Neutrophil (primary cell): Measurements from ENCODE around the gene GPS1.

ENCODE experiments used
- H3K27ac ChIP-seq: fragments of 200-600 bp; sonication (generic); 2 replicates; pipeline ENCODE4 v1.5.1; 2016; ENCODE audit warnings: mild to moderate bottlenecking, moderate library complexity
- H3K27me3 ChIP-seq: fragments of 200-600 bp; sonication (generic); 2 replicates; pipeline ENCODE4 v1.6.0; 2016; ENCODE audit warnings: mild to moderate bottlenecking
- H3K36me3 ChIP-seq: fragments of 200-600 bp; sonication (generic); 2 replicates; pipeline ENCODE4 v1.5.1; 2017
- H3K4me1 ChIP-seq, 2 experiments: fragments of 200-600 bp in 1 of 2; sonication (generic) in 1 of 2; 1 replicate in 1 of 2; 2 replicates in 1 of 2; pipeline versions ENCODE4 v1.5.1 to v1.6.1; 2013 to 2016; ENCODE audit warnings: low read depth in 1 of 2, low read length in 1 of 2, mild to moderate bottlenecking in 1 of 2, moderate library complexity in 1 of 2; ENCODE audit not compliant: control insufficient read depth in 1 of 2, insufficient read depth in 1 of 2
- H3K4me3 ChIP-seq, 2 experiments: fragments of 200-600 bp in 1 of 2; sonication (generic) in 1 of 2; 1 replicate in 1 of 2; 2 replicates in 1 of 2; pipeline ENCODE4 v1.5.1; 2013 to 2016; ENCODE audit warnings: low read depth in 1 of 2, low read length in 1 of 2, mild to moderate bottlenecking in 1 of 2, moderate library complexity in 1 of 2
- H3K9me3 ChIP-seq: fragments of 200-600 bp; sonication (generic); 2 replicates; pipeline ENCODE4 v1.5.1; 2016
- CTCF ChIP-seq: fragments of 200-600 bp; sonication (generic); IDR thresholded peaks from 2 replicates; pipeline ENCODE4 v1.5.1; 2016; ENCODE audit warnings: antibody characterized with exemption

GPS1 gene

DNA sequence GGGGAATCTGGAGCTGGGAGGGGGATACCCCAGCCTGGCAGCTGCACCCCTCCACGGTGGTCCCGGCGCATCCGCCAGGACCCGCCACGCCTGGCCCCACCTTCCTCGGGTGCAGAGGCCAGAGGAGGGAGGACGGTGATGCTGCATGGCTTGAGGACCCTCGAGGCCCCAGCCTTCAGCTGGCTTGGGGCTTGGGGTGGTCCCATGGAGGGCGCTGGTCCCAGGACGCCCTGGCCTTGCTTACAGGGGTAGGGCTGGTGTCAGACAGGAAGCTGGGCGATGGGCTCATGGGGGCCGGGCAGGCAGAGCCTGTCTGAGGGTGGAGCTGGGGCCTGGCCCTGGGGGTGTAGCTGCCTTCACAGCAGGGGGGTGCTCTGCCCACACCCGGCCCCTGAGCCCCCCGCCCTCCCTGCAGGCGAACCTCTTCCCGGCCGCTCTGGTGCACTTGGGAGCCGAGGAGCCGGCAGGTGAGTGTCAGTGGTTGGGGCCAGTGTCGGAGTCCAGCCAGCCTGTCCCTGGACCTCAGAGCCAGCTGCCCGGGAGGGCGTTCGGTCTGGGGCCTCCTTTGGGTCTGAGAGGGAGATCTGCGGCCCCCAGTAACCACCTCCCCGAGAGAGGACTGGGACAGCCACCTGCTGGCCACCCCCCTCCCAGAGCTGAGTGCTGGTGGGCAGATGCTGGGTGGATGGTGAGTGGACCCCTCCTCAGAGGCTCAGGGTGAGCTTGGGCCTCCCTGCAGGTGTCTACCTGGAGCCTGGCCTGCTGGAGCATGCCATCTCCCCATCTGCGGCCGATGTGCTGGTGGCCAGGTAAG is 35.4 kb upstream of the GPS1 start:
- Histone ChIP-seq H3K27ac (no peak overlapping the region), H3K4me3 (no peak overlapping the region), H3K27me3 (no peaks in the 10 kb centered on the region), H3K36me3 (peaks cover 20% of the 10 kb centered on the region), H3K9me3 (no peaks in the 10 kb centered on the region), H3K4me1 (peaks cover 2 to 3% of the 10 kb centered on the region in 2 experiments)
- TF ChIP-seq CTCF: no peak

DNA sequence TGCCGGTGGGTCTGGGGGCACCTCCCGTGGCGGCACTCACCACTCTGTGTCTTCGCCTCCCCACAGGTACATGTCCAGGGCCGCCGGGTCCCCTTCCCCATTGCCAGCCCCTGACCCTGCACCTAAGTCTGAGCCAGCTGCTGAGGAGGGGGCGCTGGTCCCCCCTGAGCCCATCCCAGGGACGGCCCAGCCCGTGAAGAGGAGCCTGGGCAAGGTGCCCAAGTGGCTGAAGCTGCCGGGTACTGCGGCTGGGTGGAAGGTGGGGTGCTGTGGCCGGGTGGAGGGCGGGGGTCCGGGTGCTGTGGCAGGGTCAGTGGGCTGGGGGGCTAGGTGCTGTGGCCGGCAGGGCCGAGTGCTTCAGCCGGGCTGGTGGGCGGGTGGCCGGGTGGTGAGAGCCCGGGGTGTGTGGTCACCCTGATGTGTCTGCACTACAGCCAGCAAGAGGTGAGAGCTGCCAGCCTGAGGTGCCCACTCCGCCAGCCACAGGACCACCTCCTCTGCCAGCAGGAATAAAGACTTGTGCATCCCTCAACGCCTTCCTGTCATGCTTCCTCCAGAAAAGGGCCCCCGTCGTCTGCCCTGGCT is 34.7 kb upstream of the GPS1 start:
- H3K9me3 ChIP-seq: no peaks in the 10 kb centered on the region
- H3K4me1 ChIP-seq: peaks cover 9 to 10% of the 10 kb centered on the region in 2 experiments
- no peaks in the 10 kb centered on the region for H3K27me3 ChIP-seq
- no peak overlapping the region for H3K4me3 ChIP-seq
- no peak overlapping the region for H3K27ac ChIP-seq
- TF ChIP-seq CTCF: no peak
- H3K36me3 ChIP-seq: peaks cover 13% of the 10 kb centered on the region

DNA sequence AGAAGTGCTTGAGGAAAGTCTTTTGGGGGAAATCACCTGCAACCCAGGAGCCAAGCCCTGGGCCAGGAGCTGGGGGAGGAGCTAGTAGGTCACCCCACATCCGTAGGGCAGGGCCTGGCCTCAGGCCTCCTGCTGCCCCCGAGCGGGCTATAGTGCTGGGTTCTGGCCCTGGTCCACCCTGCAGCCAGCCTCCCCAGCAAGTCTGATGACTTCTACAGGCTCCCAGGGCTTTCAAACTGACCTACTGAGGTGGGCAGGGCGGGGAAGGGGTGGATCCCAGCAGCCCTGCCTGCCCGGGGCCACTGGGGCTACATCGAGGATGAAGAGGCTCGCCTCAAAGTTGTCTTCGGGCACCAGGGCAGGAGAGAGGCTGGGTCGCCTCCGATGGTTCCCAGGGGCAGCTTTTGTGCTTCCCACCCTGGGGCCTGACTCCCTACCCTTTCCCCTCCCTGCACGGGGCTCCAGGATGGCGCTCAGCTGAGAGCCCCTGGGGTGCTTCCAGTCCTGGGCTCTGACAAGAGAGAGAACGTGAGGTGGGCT is 34.0 kb upstream of the GPS1 start:
- H3K9me3 ChIP-seq: no peaks in the 10 kb centered on the region
- peaks cover 9% of the 10 kb centered on the region for H3K36me3 ChIP-seq
- H3K27ac ChIP-seq: no peak overlapping the region
- peaks cover 15% of the 10 kb centered on the region in 2 experiments for H3K4me1 ChIP-seq
- no peak overlapping the region for H3K4me3 ChIP-seq
- H3K27me3 ChIP-seq: no peaks in the 10 kb centered on the region
- TF ChIP-seq CTCF: no peak

- no peaks in the 10 kb centered on the region for H3K9me3 ChIP-seq
- peaks cover 17 to 18% of the 10 kb centered on the region in 2 experiments for H3K4me1 ChIP-seq
- H3K27ac ChIP-seq: no peak overlapping the region
- H3K36me3 ChIP-seq: peaks cover 9% of the 10 kb centered on the region
- no peak overlapping the region for H3K4me3 ChIP-seq
- H3K27me3 ChIP-seq: no peaks in the 10 kb centered on the region
- TF ChIP-seq CTCF: no peak
Observed at GRCh38 chr17:82018152-82018988, 33.3 kb upstream of the GPS1 start.

DNA sequence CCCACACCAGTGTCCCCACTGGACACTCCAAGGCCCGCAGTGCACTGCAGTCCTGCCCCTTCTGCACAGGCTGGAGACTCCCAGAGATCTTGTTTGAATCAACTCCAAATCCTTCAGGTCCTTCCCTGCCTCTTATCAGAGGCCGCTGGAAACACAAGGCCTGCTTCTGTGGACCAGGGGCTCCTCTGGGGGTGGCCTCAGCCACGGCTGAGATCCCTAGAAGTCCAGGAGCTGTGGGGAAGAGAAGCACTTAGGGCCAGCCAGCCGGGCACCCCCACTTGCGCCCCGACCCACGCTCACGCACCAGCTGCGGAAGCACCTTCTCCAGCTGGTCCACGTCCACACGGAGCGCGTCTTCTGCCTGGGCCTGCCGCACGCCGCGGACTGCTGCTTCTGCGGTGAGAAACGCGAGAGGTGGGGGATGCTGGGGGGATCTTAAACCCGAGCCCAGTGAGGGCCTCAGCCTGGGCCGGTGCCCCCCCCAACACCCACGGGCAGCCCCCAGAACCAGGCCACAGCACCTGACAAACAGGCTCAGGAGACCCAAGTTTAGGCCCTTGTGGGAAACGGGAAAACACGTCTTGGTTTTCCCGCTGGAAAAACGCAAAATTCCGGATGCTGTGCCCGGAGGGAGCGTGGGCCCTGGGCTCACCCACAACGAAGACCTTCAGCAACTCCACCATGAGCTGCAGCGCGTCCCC is 32.6 kb upstream of the GPS1 start:
- no peak for TF ChIP-seq CTCF
- H3K9me3 ChIP-seq: no peaks in the 10 kb centered on the region
- H3K27me3 ChIP-seq: no peaks in the 10 kb centered on the region
- H3K36me3 ChIP-seq: peaks cover 9% of the 10 kb centered on the region
- H3K4me1 ChIP-seq: peaks cover 24 to 26% of the 10 kb centered on the region in 2 experiments
- H3K4me3 ChIP-seq: no peak overlapping the region
- no peak overlapping the region for H3K27ac ChIP-seq
